HG03139 (cell line): ENCODE results near the gene TERC.
"Not testable (repeated sequence)": the region's sequence is repeated elsewhere in the genome, so short reads cannot be mapped to it uniquely, and the experiment has no call there.

ENCODE experiments used
- ATAC-seq: cut with Tn5 transposase; IDR thresholded peaks from one replicate; pipeline ENCODE4 v1.9.1; 2021; ENCODE audit not compliant: unreplicated experiment

Gene TERC

GRCh38 chr3:169772305-169772896 lies 7.5 kb upstream of the TERC start:
- peak; percentile 6 for ATAC-seq

DNA sequence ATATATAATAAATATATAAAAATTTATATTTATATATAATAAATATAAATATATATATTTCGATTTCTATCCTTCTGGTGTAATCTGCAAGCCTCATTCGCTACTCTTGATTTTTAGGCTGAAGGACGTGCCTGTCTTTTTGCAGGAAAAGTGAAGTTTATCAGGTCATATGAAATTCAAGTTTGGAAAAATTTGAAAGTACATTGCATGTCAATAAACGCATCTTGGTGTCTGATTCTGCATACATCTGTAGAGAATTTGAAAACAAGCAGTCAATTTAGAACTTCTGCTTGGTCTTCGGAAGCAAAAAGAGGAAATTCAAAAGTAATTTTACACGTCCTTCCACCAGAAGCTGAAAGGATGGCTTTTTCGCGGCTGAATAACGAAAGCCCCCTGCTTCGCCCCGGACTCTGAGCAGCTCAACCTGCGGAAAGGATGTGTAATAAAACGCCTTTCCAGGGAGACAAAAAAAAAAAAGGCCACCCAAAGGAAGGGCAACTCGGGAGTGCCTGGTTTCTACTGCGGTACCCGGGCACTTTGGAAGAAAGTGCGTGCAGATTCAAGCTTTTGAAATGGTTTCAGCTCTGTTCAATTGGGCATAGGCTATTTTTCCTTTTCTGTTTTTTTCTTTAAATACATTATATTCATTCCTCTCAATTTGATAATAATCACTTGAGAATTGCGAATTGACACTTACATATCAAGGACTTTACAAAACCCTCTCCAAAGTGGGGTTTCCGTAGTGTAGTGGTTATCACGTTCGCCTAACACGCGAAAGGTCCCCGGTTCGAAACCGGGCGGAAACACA lies 6.8 kb upstream of the TERC start:
- ATAC-seq = no peak

DNA sequence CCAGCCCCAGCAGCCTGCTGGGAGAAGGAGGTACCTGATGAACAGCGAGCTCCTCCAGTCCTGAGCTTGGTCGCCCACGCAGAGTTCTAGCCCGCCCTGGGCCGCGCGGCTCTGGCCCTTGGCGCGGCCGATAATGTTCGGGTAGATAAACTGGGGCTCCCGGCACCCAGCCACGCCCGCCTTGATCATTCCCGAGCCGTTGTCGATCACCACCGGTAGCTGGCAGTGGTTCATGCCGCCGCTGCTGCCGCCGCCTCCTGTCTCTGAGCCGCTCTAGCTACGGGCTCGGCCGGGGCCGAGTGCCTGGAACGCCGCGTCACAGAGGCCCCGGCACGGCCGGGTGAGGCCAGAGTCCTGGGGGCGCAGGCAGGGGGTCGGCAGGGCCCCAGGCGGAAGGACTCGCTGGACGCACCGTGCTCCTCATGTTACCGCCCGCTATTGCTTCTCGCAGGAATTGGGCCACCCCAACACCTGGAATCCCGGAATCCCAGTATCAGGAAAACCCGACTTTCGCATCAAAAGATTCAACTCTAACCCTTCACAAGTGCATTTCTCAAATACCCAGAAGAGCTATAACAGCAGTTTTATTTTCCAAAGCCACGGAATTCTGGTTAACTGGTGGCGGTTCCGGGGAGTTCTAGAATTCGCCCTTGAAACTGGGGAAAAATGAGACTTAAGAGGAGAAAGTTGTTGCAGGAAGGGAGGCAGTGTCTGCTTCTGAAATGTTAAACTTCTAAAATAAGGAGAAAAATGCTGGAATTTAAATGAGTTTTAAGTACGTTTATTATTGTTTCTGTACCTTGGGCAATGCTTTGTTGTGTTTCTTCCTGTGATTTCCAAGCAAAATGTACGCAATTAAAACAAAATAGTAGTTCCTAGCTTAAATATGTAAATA lies 4.7 kb upstream of the TERC start, which contains the start of gene ACTRT3:
Gene ACTRT3, minus strand, starts transcription at position 275 of the 895 bp plus-strand sequence. Its CDS starts 41 bp downstream, at position 234.
- peak; percentile 25 for ATAC-seq

GRCh38 chr3:169764312-169764881 lies 463 bp downstream of the TERC start:
- peak; percentile 34 for ATAC-seq

GRCh38 chr3:169760479-169760878 lies 4.4 kb downstream of the TERC start:
- no peak for ATAC-seq

DNA sequence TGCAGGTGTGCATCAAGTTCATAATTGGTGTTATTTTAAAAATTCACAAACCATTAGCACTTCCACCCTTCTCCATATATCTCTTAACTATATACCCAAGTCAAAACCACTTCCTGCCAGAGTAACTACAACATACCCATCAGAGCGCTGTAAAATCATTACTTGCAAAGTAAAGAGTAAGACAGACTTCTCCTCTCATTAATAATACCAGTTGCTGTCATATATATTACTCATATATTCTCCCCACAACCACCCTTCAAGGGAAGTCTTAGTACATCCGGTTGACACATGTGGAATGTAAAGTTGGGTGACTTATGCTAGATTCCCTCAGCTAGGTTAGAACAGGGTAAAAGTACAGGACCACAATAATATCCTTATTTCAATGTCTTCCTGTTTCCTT lies 5.6 kb downstream of the TERC start:
- peak; percentile 63 for ATAC-seq

DNA sequence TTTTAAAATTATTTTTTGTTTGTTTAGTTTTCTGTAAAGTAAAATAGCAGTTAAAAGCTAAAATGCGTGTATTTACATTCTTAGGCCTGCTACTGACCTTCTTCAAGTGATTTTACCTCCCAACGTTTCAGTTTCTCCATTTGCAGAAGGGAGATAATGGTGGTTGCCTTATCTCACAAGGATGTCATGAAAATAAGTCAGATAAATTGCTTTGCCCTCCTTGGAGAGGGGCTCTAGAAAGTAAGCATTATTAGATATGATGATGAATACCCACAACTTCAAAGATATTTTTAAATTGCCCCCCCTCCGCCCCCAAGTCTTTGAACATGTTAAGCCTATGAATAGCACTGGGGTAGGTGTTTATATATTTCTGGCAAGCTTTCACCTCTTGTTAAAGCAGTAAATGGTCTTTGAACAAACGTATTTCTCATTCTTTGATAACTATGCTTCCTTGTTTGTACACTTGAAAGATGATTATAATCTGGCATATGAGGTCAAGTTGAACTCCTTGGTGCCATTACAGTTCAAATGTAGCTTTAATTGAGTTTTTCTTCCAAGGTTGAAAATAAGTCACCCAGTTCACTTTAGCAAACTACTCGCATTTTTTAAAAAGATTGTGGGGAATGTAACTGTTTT lies 6.4 kb downstream of the TERC start:
- ATAC-seq = no peak

GRCh38 chr3:169755488-169755887 lies 9.4 kb downstream of the TERC start:
- ATAC-seq = no peak

DNA sequence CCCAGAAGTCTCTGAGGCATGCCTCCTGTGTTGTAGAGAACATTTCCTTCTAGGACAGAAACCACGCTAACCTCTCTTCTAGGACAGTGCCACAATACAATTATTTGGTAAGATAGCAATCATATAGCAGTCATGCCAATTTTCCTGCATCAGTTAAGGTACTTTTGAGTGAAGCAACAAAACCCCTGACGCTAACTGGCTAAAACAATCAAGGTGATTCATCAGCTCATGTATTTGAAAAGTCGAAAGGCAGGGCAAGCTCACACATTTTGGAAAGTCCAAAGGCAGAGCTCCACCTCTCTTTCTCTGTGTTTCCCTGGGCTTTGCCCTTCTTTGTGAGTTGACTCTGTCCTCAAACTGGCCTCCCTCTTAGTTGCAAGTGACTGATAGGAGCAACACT lies 10.1 kb downstream of the TERC start:
- ATAC-seq = no peak

- no peak for ATAC-seq
Observed at GRCh38 chr3:169751875-169752274, 13.0 kb downstream of the TERC start.

- ATAC-seq = no peak
Observed at GRCh38 chr3:169750665-169751064, 14.2 kb downstream of the TERC start.

GRCh38 chr3:169748670-169749069 lies 16.2 kb downstream of the TERC start:
- no peak for ATAC-seq

- ATAC-seq = no peak
Observed at GRCh38 chr3:169746924-169747323, 17.9 kb downstream of the TERC start.

DNA sequence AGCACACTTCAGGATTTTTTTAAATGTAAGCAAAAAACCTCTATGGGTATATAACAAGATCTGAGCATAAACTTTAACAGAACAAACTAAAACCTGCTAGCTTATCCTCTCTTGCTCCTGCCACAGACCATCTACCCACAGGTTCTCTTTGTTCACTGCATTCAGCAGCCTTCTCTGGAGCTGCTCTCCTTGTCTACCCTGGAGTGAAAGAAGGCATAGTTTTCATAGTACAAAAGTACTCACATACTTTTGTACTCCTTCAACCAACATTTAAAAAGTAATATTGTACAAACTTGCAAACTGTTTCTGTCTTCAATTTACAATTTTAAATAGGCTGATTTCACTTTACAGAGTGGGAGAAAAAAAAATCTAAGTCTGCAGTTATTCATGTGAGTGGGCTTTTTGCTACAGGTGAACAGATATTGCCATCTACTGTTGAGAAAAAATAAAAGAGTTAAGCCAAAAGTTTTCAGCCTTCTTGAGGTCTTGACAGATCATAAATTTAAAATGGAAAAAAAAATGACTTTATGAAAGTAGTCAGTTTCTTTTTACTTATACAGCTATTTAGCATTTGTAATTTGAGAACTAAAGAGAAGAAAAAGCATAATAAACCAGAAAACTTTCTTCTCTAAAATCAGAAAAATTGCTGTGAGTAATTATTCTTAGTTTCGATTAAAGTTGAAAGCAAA lies 20.4 kb downstream of the TERC start:
- no peak for ATAC-seq

DNA sequence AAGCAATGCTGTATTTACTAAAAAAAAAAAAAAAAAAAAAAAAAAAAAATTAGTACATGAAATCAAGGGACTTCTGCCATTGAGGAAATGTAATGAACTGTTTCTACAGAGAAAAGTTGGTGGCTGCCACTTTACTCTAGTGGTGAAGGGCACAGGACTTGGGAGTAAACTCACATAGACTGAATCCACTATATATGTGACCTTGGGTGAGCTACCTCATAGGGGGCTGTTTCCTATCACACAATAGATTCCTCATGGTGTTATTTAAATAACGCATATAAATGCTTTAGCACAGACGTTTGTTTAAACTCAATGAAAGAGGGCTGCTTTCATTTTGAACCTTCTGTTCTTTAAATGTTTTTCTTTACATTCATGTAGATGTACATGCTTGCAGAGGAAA lies 25.8 kb downstream of the TERC start:
- no peak for ATAC-seq

DNA sequence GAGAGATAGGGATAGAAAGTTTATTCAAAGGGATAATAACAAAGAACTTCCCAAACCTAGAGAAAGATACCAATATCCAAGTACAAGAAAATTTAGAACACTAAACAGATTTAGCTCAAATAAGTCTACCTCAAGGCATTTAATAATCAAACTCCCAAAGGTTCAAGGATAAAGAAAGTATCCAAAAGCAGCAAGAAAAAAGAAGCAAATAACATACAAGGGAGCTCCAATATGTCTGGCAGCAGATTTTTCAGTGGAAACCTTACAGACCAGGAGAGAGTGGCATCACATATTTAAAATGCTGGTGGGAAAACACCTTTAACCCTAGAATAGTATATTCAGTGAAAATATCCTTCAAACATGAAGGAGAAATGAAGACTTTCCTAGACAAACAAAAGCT lies 33.0 kb downstream of the TERC start:
- ATAC-seq = not testable (repeated sequence)

- no peak for ATAC-seq
Observed at GRCh38 chr3:169722724-169723123, 42.1 kb downstream of the TERC start.

DNA sequence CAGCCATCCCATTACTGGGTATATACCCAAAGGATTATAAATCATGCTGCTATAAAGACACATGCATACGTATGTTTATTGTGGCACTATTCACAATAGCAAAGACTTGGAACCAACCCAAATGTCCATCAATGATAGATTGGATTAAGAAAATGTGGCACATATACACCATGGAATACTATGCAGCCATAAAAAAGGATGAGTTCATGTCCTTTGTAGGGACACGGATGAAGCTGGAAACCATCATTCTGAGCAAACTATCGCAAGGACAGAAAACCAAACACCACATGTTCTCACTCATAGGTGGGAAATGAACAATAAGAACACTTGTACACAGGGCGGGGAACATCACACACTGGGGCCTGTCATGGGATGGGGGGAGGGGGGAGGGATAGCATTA lies 46.4 kb downstream of the TERC start:
- ATAC-seq = not testable (repeated sequence)
